Muscle of arm (tissue), 14 donors: ENCODE data around the gene CFHR5. TPM values are rescaled to one million over a fixed set of nuclear protein-coding genes. Genes with fewer than 3 reads are reported as not detected.
"Not testable (repeated sequence)": the region's sequence is repeated elsewhere in the genome, so short reads cannot be mapped to it uniquely, and the experiment has no call there.

Source experiments
- DNase-seq: peaks from one replicate; pipeline ENCODE4 v3.0.0-alpha.2; 2013
- long read RNA-seq, 11 donors: transcript quantifications; one replicate each; lab custom pipeline, GENCODE V29; 2026
- polyA plus RNA-seq, 12 donors: library from polyadenylated mRNA; unstranded; fragments of 120-200 nt; gene quantifications; one replicate each; pipeline ENCODE4 v1.2.1, GENCODE V29; 2013; ENCODE audit not compliant: insufficient read length in 12 of 12

CFHR5 gene
- not detected for polyA plus RNA-seq
- long read RNA-seq, donor 1, result 0 reads
- long read RNA-seq, donor 2, result 0 reads
- long read RNA-seq, donor 3, result 0 reads
- long read RNA-seq, donor 4, result 0 reads
- long read RNA-seq, donor 5, result 0 reads
- long read RNA-seq, donor 6, result 0 reads
- long read RNA-seq, donor 7, result 0 reads
- long read RNA-seq, donor 8, result 0 reads
- long read RNA-seq, donor 9, result 0 reads
- long read RNA-seq, donor 10, result 0 reads
- long read RNA-seq, donor 11, result 0 reads

DNA sequence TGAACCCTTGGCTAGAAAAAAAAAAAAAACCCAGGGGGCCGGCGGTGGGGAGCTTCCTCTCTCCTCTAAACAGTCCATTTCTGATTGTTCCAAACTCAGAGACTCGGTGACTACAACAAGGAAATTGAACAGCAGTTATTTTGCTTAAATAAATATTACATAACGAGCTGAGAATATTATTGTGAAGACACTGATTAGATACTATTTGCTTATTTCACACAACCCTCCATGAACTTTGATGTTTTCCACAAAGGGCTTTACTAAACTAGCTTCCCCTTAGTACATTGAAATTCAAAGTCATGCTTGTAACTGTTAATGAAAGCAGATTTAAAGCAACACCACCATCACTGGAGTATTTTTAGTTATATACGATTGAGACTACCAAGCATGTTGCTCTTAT lies at the start of gene CFHR5:
Gene CFHR5, plus strand, starts transcription at position 279 of the 400 bp plus-strand sequence. Its CDS starts 109 bp downstream, at position 388.
- DNase-seq, result no peak

DNA sequence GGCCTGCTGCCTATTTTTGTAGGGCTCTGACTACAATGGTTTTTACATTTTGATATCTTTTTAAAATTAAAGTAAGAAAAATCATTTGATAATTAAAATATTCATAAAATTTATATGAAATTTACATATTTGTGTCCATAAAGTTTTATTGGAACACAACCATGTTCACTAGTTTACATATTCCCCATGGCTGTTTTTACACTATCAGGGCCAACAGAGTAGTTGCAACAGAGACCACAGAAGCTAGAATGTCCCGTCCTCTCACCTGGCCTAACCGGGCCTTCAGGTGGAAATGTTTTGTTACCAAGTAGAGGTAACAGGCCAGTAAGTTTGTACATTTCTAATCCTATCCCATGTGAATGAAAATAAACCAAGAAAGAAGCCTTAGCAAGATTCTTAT lies 44.5 kb upstream of the CFHR5 start:
- not testable (repeated sequence) for DNase-seq

DNA sequence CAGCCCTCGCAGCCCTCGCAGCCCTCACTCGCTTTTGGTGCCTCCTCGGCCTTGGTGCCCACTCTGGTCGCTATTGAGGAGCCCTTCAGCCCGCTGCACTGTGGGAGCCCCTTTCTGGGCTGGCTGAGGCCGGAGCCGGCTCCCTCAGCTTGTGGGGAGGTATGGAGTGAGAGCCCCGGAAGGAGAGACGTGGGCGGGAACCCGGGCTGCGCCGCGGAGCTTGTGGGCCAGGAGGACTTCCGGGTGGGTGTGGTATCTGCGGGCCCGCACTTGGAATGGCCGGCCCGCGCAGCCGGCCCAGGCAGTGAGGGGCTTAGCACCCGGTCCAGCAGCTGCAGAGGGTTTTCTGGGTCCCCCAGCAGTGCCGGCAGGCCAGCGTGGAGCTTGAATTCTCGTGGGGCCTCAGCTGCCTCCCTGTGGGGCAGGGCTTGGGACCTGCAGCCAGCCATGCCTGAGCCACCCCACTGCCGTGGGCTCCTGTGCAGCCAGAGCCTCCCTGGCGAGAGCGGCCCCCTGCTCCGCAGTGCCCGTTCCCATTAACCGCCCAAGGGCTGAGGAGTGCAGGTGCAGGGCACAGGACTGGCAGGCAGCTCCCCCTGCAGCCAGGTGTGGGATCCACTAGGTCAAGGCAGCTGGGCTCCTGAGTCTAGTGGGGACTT lies 43.7 kb upstream of the CFHR5 start:
- no peak for DNase-seq

DNA sequence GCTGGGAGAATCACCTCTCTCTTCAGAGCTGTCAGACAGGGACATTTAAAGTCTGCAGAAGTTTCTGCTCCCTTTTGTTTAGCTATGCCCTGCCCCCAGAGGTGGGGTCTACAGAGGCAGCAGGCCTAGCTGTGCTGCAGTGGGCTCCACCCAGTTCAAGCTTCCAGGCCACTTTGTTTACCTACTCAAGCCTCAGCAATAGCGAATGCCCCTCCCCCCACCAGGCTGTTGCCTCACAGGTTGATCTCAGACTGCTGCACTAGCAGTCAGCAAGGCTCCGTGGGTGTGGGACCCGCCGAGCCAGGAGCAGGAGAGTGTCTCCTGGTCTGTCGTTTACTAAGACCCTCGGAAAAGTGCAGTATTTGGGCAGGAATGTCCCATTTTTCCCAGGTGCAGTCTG lies 35.9 kb upstream of the CFHR5 start:
- DNase-seq, result not testable (repeated sequence)

DNA sequence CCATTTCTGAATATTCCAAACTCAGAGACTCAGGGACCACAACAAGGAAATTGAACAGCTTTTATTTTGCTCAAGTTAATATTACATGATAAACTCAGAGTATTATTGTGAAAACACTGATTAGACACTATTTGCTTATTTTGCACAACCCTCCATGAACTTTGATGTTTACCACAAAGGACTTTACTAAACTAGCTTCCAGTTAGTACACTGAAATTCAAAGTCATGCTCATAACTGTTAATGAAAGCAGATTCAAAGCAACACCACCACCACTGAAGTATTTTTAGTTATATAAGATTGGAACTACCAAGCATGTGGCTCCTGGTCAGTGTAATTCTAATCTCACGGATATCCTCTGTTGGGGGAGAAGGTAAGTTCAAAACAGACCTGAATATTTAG lies 33.8 kb upstream of the CFHR5 start, which contains the start of gene CFHR2:
Gene CFHR2, plus strand, starts transcription at position 171 of the 400 bp plus-strand sequence. Its CDS starts 143 bp downstream, at position 314.
- DNase-seq, result not testable (repeated sequence)

DNA sequence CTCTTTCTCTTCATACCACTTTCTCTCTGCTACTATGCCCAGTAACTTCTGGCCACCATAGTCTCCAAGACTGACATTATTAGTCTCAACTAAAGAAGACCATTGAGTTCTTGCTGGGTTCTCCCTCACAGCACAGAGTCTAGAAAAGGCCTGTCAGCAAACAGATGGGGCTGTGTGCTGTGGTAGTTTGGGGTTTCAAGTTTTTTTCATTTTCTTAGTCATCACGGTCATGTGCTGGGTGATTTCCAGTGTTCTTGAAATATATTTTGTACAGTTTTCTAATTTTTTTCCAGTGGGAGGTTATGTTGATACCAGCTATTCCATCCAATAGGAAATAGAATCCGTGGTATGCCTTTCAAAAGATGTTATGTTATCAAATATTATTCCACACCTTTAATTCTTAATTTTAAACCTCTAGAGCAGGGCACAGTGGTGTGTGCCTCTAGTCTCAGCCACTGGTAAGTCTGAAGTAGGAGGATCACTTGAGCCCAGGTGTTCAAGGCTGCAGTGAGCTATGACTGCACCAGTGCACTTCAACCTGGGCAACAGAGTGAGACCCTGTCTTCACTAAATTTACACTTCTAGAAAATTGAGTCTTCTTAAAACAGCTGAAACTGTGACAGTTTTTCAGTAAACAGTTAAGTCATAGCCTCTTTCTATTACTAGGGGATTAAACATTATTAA lies 25.5 kb upstream of the CFHR5 start:
- no peak for DNase-seq

DNA sequence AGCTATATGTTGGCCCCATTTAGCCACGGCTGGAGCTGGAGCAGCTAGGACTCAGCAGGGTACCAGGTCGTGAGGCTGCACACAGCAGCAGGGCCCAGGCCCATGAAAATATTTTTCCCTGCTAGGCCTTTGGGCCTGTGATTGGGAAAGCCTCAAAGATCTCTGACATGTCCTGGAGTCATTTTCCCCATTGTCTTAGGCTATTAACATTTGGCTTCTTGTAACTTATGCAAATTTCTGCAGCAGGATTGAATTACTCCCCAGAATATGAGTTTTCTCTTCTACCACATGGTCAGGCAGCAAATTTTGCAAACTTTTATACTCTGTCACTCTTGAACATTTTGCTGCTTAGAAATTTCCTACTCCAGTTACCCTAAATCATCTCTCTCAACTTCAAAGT lies 22.6 kb upstream of the CFHR5 start:
- DNase-seq, result no peak

DNA sequence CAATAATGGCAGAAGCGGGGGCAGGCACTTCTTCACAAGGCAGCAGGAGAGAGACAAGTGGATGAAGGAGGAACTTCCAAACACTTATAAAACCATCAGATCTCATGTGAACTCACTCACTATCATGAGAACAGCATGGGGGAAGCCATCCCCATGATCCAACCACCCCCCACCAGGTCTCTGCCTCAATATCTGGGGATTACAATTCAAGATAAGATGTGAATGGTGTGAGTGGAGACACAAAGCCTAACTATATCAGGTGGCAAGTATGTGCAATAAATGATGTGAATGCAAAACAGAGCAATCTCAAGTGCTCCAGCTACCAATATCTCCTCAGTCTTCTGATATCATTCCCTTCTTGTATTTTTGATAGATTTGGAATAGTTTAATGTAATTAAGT lies 21.4 kb upstream of the CFHR5 start:
- DNase-seq, result no peak

DNA sequence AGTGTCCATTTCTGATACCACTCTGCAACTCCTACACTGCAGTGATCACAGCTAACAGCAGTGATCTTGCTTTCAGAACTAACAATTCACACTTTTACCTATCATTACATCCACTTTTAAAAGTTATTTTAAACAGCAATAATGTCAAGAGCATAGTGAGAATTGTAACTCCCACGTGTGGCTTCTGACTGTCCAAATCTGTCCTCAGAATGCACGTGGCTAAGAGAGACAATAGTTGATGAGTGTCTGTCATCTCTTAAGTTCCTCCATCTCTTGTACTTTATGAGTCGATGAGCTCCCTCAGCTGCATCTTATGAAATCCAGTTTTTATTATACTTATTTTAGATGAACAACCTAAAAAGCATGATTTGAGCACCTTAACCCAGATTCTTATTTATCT lies 16.5 kb upstream of the CFHR5 start:
- no peak for DNase-seq

DNA sequence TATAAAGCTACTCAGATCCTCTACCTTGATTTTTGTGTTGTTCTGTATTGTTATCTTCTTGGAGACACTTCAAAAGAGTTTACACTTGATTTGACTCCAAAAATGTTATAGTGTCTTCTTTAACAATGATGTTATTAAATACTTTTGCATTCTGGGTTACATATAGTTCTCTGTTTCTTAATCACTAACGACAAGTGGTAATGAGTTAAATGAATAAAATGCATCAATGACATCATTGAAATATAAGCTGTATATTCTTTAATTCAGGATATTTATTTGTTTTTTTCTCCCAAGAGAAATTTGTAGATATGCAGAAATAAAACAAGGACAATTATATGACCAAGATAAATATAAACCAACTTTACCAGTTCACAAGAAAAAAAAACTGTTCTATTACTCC lies 7.2 kb upstream of the CFHR5 start:
- no peak for DNase-seq

DNA sequence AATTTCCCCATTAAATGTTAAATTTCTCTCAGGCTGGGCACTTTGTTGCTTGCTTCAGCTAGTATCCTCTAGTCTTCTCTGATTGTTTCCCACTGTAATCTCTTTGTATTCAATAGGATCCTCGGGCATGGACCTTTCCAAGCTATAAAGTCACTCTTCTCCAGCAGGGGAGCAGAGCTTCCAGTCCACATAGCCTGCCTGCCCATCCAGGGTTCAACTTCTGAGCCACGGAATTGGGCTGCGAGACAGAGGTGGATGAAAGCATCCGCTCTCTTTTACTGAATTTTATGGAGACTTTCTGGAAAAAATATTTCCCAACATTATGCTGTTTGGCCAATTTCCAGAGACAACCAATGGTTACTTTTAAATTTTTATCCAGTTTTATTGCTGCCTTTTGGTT lies 1.1 kb upstream of the CFHR5 start:
- no peak for DNase-seq

DNA sequence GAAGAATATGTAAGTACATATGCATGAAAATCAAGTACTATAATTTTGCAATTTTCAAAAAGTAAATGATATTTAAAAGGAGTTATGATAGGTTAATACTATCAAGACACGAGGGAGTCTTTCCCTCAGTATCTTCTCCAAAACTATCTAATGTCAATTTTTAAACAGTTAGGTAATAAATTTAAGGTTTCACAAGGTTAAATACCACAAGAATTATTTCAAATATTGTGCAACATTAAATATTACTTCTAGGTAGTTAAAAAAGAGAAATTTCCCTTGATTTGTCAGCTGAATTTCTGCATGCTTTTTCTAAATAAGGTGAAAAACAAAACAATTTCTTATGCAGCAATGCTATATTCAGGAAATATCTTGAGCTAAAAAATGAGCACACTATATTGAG lies 3.5 kb downstream of the CFHR5 start:
- no peak for DNase-seq

DNA sequence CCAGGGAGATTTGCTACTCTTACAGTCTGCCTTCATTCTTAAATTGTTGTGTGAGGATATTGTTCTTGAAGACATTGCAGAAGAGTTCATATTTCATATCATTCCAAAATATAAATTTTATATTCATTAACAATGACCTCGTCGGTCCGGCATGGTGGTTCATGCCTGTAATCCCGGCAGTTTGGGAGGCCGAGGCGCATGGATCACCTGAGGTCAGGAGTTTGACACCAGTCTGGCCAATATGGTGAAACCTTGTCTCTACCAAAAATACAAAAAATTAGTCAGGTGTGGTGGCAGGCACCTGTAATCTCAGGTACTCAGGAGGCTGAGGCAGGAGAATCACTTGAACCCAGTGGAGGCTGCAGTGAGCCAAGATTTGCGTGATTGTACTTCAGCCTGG lies 4.9 kb downstream of the CFHR5 start:
- not testable (repeated sequence) for DNase-seq

DNA sequence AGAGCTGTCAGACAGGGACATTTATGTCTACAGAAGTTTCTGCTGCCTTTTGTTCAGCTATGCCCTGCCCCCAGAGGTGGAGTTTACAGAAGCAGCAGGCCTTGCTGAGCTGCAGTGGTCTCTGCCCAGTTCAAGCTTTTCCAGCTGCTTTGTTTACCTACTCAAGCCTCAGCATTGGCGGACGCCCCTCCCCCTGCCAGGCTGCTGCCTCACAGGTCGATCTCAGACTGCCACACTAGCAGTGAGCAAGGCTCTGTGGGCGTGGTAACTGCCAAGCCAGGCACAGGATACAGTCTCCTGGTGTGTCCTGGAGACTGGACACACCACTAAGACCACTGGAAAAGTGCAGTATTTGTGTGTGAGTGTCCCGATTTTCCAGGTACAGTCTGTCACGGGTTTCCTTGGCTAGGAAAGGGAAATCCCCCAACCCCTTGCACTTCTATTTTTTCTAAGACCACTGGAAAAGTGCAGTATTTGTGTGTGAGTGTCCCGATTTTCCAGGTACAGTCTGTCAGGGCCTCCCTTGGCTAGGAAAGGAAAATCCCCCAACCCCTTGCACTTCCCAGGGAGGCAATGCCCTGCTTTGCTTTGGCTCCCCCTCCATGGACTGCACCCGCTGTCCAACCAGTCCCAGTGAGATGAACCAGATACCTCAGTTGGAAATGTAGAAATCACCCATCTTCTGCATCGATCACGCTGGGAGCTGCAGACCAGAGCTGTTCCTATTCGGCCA lies 14.7 kb downstream of the CFHR5 start:
- not testable (repeated sequence) for DNase-seq

DNA sequence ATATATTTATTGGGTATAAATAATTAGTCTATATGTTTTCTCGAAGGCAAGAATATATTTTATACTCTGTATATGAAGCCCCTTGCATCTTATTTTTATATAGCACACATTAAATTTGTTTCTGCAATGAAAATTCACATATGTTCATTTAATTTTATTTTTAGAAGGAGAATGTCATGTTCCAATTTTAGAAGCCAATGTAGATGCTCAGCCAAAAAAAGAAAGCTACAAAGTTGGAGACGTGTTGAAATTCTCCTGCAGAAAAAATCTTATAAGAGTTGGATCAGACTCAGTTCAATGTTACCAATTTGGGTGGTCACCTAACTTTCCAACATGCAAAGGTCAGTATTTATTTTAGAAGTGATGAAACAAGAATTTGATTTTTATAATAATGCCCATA lies 16.6 kb downstream of the CFHR5 start:
- DNase-seq, result no peak

DNA sequence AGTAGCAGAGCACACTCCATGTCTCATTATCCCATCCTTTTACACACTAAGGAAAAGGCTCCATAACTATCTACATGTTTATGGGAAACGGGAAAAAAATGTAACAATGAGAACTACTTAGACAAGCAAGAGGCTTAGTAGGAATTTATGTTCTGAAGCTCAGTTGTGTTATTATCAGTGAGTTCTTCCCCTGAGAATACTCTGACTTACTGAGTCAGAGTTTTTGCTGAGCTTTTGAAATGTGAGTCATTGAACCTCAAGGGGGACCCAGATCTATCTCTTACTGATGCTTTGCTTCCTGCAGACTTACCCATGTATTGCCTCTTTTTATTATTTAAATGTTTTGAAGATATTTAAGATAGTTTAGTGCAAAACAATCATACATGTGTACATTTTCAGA lies 20.1 kb downstream of the CFHR5 start:
- no peak for DNase-seq

DNA sequence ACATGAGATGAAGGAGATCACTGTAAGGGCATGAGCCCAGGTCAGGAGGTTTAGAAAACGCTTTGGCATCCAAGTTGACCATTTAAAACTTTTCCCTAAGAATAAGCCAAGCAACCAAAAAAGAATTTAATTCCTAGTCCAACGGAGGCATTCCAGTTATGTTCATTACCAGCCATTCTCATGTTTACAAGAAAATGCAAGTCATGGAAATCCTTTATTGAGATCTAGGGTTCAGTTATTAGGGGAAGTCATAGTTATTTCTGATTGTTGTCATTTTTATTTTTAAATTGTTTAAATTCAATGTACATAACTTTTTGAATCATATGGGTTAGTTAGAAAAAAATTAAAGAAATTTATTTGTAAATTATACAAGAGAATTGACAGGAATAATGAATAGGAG lies 24.5 kb downstream of the CFHR5 start:
- DNase-seq, result no peak

DNA sequence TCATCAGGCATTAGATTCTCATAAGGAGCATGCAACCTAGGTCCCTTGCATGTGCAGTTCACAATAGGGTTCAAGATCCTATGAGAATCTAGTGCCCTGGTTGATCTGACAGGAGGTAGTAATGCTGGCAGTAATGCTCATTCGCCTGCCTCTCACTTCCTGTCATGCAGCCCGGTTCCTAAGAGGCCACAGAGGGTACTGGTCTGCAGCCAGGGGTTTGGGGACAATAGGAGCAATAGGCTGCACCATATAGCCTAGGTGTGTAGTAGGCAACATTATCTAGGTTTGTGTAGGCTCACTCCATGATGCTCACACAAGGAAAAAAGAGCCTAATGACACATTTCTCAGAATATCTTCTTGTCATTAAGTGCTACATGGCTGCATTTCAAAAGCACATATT lies 25.8 kb downstream of the CFHR5 start:
- DNase-seq, result no peak

DNA sequence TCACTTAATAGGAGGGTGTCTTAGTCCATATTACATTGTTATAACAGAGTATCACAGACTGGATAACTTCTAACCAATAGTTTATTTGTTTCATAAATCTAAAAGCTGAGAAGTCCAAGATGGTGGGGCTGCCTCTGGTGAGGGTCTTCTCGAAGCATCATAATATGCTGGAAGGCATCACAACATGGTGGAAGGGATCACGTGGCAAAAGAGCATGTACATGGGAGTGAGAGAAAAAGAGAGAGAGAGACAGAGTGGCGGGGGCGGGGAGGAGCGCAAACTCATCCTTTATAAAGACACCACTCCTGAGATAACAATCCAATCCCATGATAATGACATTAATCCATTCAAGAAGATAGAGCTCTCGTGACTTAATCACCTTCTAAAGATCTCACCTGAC lies 31.5 kb downstream of the CFHR5 start:
- no peak for DNase-seq

DNA sequence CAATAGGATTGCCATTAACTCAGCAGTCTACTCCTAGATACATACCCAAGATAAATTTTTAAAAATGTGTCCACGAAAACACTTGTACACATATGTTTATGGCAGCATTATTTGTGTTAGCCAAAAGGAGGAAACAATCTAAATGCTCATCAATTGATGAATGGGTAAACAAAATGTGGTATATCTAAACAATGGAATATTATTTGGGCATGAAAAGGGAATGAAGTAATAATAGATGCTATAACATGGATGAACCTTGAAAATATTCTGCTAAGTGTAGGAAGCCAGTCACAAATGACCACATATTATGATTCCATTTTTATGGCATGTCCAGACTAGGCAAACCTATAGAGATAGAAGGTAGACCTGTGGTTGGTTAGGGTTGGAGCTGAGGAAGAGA lies 34.3 kb downstream of the CFHR5 start:
- no peak for DNase-seq

DNA sequence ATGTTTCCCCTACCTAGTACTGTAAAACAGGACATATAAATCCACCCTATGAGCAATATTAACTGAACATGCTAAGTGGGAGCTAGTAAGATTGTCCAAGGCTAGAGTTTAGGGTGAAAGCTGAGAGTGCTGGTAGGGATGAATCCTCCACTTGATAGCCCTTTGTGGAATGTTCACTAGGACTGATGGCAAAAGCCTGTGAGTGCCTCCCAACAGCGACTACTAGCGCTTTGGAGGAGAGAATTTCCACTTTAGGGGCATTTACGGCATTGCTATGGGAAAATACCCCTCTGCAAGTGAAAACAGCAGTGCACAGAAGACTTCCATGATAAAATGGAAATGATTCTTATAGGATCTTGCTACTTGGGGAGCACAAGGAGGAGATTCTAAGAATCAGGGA lies 35.9 kb downstream of the CFHR5 start:
- no peak for DNase-seq

DNA sequence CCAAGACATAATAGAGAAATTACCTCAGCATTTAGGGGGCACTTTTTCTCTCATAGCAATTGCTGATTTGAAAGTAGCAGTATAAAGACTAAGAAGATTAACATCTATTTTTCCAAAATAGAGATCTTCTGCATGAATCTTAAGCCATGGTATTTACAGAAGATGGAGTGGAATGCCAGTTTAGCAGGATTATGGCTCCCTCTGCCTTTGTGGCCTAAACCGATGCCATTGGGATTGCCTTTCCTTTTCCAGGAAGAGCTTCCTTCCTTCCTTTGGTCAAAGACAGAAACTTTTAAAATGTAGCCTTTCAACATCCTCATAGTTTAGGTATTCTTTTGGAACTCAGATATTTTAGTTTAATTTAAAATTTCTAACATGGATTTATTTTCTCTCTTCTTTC lies 39.4 kb downstream of the CFHR5 start:
- no peak for DNase-seq
